Brain microvascular endothelial cell (primary cell): Measurements from ENCODE around the gene ERC2.

ENCODE experiments used
- DNase-seq: peaks from one replicate; pipeline ENCODE4 v3.0.0-alpha.2; 2020
- H3K27ac ChIP-seq: fragments of 250-450 bp; sonication (Bioruptor Pico); 2 replicates; pipeline ENCODE4 v1.5.1; 2020; ENCODE audit warnings: mild to moderate bottlenecking, moderate library complexity
- H3K27me3 ChIP-seq: fragments of 250-450 bp; sonication (Bioruptor Pico); replicated peaks from 2 replicates; pipeline ENCODE4 v1.5.1; 2020; ENCODE audit warnings: mild to moderate bottlenecking
- H3K36me3 ChIP-seq: fragments of 250-450 bp; sonication (Bioruptor Pico); replicated peaks from 2 replicates; pipeline ENCODE4 v1.5.1; 2020; ENCODE audit warnings: mild to moderate bottlenecking
- H3K4me3 ChIP-seq: 2 replicates; pipeline ENCODE4 v1.5.1; 2011; ENCODE audit warnings: low read depth, mild to moderate bottlenecking, control low read depth, low read length, moderate library complexity
- CTCF ChIP-seq: IDR thresholded peaks from 2 replicates; pipeline ENCODE4 v1.5.1; 2011; ENCODE audit warnings: low read depth, mild to moderate bottlenecking, moderate library complexity, low read length, control low read depth, inconsistent platforms; ENCODE audit errors: missing control alignments
- in situ Hi-C: cut with HindIII; loops from 2 replicates; pipeline ENCODE4 v1.10.0; 2017; ENCODE audit warnings: low sequenced_read_pairs, low pct_ligation_motif_present

The ERC2 gene

GRCh38 chr3:56144805-56145204, 323.5 kb downstream of the ERC2 start:
- H3K27ac ChIP-seq: no peak overlapping the region
- in situ Hi-C loops: no loop called here
- no peak for TF ChIP-seq CTCF
- DNase-seq: no peak
- no peaks in the 10 kb centered on the region for H3K36me3 ChIP-seq
- H3K27me3 ChIP-seq: no peaks in the 10 kb centered on the region
- H3K4me3 ChIP-seq: no peak overlapping the region

GRCh38 chr3:56137415-56137814, 330.9 kb downstream of the ERC2 start:
- peak; percentile 73 for DNase-seq
- Histone ChIP-seq H3K27me3 (no peaks in the 10 kb centered on the region), H3K36me3 (no peaks in the 10 kb centered on the region), H3K4me3 (no peak overlapping the region), H3K27ac (no peak overlapping the region)
- in situ Hi-C loops: no loop called here
- no peak for TF ChIP-seq CTCF

- H3K4me3 ChIP-seq: no peak overlapping the region
- no peak for DNase-seq
- no peaks in the 10 kb centered on the region for H3K27me3 ChIP-seq
- H3K36me3 ChIP-seq: no peaks in the 10 kb centered on the region
- in situ Hi-C loops: no loop called here
- no peak overlapping the region for H3K27ac ChIP-seq
- TF ChIP-seq CTCF: no peak
Measured at GRCh38 chr3:56136514-56136913, 331.8 kb downstream of the ERC2 start.

GRCh38 chr3:56135941-56136340, 332.3 kb downstream of the ERC2 start:
- DNase-seq: no peak
- no peaks in the 10 kb centered on the region for H3K36me3 ChIP-seq
- no peak overlapping the region for H3K27ac ChIP-seq
- in situ Hi-C loops: no loop called here
- TF ChIP-seq CTCF: no peak
- H3K4me3 ChIP-seq: no peak overlapping the region
- H3K27me3 ChIP-seq: no peaks in the 10 kb centered on the region

- in situ Hi-C loops: no loop called here
- TF ChIP-seq CTCF: no peak
- Histone ChIP-seq H3K27me3 (no peaks in the 10 kb centered on the region), H3K27ac (peak overlapping the region; percentile 71), H3K36me3 (no peaks in the 10 kb centered on the region), H3K4me3 (no peak overlapping the region)
- peak; percentile 56 for DNase-seq
Measured at GRCh38 chr3:56133423-56133822, 334.8 kb downstream of the ERC2 start.

- in situ Hi-C loops: no loop called here
- Histone ChIP-seq H3K27me3 (no peaks in the 10 kb centered on the region), H3K27ac (peak overlapping the region; percentile 71), H3K36me3 (no peaks in the 10 kb centered on the region), H3K4me3 (no peak overlapping the region)
- DNase-seq: no peak
- TF ChIP-seq CTCF: no peak
Measured at GRCh38 chr3:56132762-56133161, 335.5 kb downstream of the ERC2 start.
